Lower lobe of right lung (tissue), 2 donors: ENCODE measurements around the gene MSI2. TPM values are rescaled to one million over a fixed set of nuclear protein-coding genes. Genes with fewer than 3 reads are reported as not detected.

Experiments used
- ATAC-seq, 2 donors: fragments of 200-7000 bp; cut with Tn5 transposase; one replicate each; pipeline ENCODE4 v1.9.1; 2020 to 2022; ENCODE audit warnings: mild to moderate bottlenecking in 2 of 2, moderate library complexity in 2 of 2
- DNase-seq: peaks from one replicate; pipeline ENCODE4 v3.0.0-alpha.2; 2020
- H3K27ac ChIP-seq: fragments of 200-600 bp; one replicate; pipeline ENCODE4 v1.8.0; 2022
- H3K27me3 ChIP-seq: fragments of 200-600 bp; one replicate; pipeline ENCODE4 v1.8.0; 2022; ENCODE audit warnings: low read depth
- H3K36me3 ChIP-seq: fragments of 200-600 bp; one replicate; pipeline ENCODE4 v1.8.0; 2022; ENCODE audit warnings: mild to moderate bottlenecking
- H3K4me1 ChIP-seq: fragments of 200-600 bp; one replicate; pipeline ENCODE4 v1.8.0; 2022
- H3K4me3 ChIP-seq: fragments of 200-600 bp; one replicate; pipeline ENCODE4 v1.8.0; 2022; ENCODE audit warnings: mild to moderate bottlenecking
- H3K9me3 ChIP-seq: fragments of 200-600 bp; one replicate; pipeline ENCODE4 v1.8.0; 2022
- intact Hi-C: fragments of 100-400 bp; cut with DNase I; formaldehyde crosslinking; loops from one replicate; pipeline ENCODE4 v1.11.0; 2022
- total RNA-seq: library from RNA; stranded (reverse); fragmentation: NEBNext Ultra II Directional; extraction: Animal tissue kit (Norgen Biotek cat#: 25700); gene quantifications from one replicate; pipeline ENCODE4 v1.2.1, GENCODE V29; 2021
- TF ChIP-seq, protein P1 (sequence below): fragments of 200-600 bp; IDR thresholded peaks from one replicate; pipeline ENCODE4 v1.8.0; 2022; ENCODE audit warnings: antibody characterized with exemption, mild to moderate bottlenecking
- donor health status: DM: no; HTN: yes; CAD: no; lungs with severe emphysema.

MSI2 gene
- total RNA-seq, 1 donor from 2014 or later, result 43.9 TPM

DNA sequence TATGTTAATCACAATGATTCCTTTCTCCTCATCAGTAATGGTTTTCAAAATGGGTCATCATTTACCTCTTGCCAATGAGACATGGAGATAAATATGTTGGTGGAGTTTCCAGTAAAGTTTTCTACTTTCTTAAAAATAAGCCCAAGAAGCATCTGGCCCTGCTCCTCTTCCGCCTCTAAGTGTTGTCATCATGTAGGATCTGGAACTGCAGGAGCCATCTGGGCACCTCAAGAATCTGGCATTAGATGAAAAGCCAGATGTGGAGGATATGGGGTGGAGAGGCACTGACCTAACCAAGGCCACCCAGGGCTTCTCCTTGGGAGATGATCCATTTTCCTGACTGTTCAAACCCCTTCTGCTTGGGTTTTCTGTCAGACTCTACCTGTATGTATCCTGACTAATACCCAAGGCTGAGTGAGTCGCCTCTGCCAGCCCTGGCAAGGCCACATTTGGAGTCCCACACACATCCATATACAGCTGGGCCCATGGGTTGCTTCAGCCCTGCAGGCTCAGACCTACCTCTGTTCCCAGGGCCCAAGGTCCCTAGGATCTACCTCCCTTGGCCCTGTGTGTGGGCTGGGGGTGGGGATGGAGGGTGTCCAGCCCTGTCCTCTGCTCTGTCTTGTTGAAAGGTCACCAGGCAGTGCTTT, 464.2 kb downstream of the MSI2 start:
- ATAC-seq (peak in 1 of 2 donors; percentile 19), DNase-seq (no peak)
- H3K4me1 ChIP-seq, result no peaks in the 10 kb centered on the region
- no peak overlapping the region for H3K27ac ChIP-seq
- H3K36me3 ChIP-seq, result no peaks in the 10 kb centered on the region
- TF ChIP-seq, protein P1, sequence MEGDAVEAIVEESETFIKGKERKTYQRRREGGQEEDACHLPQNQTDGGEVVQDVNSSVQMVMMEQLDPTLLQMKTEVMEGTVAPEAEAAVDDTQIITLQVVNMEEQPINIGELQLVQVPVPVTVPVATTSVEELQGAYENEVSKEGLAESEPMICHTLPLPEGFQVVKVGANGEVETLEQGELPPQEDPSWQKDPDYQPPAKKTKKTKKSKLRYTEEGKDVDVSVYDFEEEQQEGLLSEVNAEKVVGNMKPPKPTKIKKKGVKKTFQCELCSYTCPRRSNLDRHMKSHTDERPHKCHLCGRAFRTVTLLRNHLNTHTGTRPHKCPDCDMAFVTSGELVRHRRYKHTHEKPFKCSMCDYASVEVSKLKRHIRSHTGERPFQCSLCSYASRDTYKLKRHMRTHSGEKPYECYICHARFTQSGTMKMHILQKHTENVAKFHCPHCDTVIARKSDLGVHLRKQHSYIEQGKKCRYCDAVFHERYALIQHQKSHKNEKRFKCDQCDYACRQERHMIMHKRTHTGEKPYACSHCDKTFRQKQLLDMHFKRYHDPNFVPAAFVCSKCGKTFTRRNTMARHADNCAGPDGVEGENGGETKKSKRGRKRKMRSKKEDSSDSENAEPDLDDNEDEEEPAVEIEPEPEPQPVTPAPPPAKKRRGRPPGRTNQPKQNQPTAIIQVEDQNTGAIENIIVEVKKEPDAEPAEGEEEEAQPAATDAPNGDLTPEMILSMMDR, result no peak
- peaks cover 4% of the 10 kb centered on the region for H3K27me3 ChIP-seq
- intact Hi-C loops, result no loop called here
- no peak overlapping the region for H3K4me3 ChIP-seq
- no peaks in the 10 kb centered on the region for H3K9me3 ChIP-seq

DNA sequence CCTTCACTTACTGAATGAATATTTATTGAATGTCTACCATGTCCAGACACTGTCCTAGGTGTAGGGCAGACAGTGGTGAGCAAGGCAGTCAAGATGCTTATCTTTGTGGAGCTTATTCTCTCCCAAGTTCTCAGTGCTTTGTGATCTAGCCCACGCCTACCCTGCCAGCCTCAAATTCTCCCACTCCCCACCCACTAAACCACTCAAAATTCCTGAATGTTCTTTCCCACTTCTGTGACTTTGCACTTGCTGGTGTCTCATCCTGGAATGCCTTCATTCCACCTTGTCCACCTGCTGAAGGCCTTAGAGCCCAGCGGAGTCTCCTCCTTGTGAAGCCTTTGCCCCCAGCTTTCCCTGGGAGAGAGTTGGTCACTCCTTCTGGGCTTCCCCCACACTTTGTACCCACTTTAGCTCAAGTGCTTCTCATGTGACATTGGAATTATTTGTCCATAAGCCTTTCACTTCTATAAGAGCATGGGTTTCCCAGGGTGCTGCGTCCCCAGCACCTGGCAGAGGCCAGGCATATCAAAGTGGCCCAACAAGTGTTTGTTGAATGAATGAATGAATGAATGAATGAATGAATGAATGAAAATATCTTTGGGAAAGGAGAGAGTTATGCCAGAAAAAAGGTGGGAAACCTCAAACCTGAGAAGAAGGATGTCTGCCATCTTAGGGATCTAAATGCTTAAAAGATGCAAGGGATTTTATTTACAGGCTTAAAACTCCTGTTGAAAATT, 465.8 kb downstream of the MSI2 start:
- TF ChIP-seq, protein P1, result no peak
- H3K36me3 ChIP-seq, result no peaks in the 10 kb centered on the region
- H3K4me1 ChIP-seq, result no peaks in the 10 kb centered on the region
- peak; percentile 35 to 48 for ATAC-seq
- H3K4me3 ChIP-seq, result no peak overlapping the region
- no peaks in the 10 kb centered on the region for H3K9me3 ChIP-seq
- no peak for DNase-seq
- peaks cover 6% of the 10 kb centered on the region for H3K27me3 ChIP-seq
- intact Hi-C loops, result no loop called here
- no peak overlapping the region for H3K27ac ChIP-seq

DNA sequence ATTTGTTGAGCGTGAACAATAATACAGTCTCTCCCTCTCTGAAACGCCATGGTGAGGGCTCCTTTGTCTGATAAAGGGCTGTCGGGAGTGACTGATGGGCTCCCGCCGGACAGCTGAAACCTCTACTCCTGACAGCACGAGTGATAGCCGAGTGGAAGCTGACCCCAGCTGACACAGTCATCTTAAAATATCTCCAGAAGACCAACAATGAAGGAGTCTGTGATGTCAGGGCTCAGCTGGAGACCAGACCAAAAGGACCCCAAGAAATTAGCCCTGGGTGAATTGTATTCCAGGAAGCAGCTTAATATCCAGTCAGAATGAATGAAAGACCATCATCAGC, 466.4 kb downstream of the MSI2 start:
- intact Hi-C loops, result no loop called here
- H3K4me3 ChIP-seq, result no peak overlapping the region
- no peak for DNase-seq
- H3K36me3 ChIP-seq, result no peaks in the 10 kb centered on the region
- no peak overlapping the region for H3K27ac ChIP-seq
- no peaks in the 10 kb centered on the region for H3K4me1 ChIP-seq
- ATAC-seq, result no peak
- no peaks in the 10 kb centered on the region for H3K9me3 ChIP-seq
- TF ChIP-seq, protein P1, result no peak
- H3K27me3 ChIP-seq, result peaks cover 8% of the 10 kb centered on the region

DNA sequence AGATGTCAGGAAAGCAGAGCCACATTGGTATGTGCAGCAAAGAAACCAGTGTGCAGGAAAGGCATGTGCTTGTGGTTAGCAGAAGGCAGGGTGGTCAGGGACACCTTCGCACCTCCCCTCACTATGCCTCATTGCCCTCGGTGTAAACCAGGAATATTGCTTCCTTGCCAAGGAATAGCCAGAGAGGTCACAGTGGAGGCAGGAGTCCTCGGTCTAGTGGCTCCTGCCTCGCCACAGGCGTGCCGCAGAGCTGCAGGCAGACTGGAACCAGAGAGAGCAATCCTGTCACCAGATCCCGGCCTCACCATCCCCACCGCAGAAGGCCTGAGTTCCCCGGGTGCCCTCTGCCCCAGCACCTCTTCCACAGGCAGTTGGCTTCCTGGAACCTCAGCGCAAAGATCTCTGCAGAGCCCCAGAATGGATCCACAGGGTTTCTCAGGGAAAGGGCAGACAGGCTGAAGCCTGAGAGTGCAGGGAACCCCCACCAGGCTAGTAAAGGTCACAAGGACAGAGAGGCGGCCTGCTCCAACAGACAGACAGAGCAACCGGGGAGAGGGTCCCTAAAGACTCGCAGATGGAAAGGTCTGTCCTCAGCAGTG, 467.2 kb downstream of the MSI2 start:
- Histone ChIP-seq H3K4me3 (no peak overlapping the region), H3K9me3 (no peaks in the 10 kb centered on the region), H3K27me3 (peaks cover 8% of the 10 kb centered on the region), H3K27ac (no peak overlapping the region), H3K4me1 (no peaks in the 10 kb centered on the region), H3K36me3 (no peaks in the 10 kb centered on the region)
- intact Hi-C loops, result no loop called here
- DNase-seq (no peak), ATAC-seq (no peak)
- TF ChIP-seq, protein P1, result no peak

DNA sequence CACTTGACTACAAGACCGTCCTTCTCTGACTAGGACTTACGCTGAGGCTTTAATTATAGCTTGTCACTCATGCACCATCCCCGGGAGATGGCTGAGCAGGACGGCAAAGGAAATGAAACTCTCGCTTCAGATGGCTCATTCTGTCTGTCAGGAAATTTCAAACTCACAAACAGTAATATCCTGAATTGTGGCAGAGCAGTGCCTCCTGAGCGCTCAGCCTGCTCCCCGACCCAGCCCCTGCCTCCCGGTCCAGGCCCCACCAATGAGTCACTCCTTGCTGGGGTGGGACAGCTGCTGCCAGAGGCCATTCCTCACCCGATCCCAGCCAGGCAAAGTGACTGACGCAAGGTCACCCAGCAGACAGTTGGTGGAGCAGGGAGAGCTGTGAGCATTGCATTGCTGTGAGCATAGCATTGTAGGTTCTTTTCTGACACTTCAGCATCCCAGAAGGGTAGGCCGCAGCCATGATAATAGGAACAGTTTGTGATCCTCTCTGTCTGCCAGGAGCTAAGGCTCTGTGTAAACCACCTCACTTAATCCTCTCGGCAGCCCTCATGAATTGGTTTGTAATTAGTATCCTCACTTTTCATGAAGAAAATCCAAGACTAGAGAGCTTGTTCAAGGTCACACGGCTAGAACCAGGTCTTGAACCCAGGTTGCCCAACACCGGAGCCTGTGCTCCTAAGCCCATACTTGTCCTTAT, 467.9 kb downstream of the MSI2 start:
- Histone ChIP-seq H3K27ac (no peak overlapping the region), H3K36me3 (no peaks in the 10 kb centered on the region), H3K9me3 (no peaks in the 10 kb centered on the region), H3K4me3 (no peak overlapping the region), H3K27me3 (peaks cover 8% of the 10 kb centered on the region), H3K4me1 (no peaks in the 10 kb centered on the region)
- intact Hi-C loops, result no loop called here
- ATAC-seq, result no peak
- no peak for DNase-seq
- TF ChIP-seq, protein P1, result no peak
